GM19328 (cell line): Measurements from ENCODE around the gene KRT23.
"Not testable (repeated sequence)": the region's sequence is repeated elsewhere in the genome, so short reads cannot be mapped to it uniquely, and the experiment has no call there.

Source experiments
- ATAC-seq: cut with Tn5 transposase; IDR thresholded peaks from one replicate; pipeline ENCODE4 v1.9.1; 2021; ENCODE audit warnings: mild to moderate bottlenecking, moderate library complexity; ENCODE audit not compliant: unreplicated experiment

The KRT23 gene

DNA sequence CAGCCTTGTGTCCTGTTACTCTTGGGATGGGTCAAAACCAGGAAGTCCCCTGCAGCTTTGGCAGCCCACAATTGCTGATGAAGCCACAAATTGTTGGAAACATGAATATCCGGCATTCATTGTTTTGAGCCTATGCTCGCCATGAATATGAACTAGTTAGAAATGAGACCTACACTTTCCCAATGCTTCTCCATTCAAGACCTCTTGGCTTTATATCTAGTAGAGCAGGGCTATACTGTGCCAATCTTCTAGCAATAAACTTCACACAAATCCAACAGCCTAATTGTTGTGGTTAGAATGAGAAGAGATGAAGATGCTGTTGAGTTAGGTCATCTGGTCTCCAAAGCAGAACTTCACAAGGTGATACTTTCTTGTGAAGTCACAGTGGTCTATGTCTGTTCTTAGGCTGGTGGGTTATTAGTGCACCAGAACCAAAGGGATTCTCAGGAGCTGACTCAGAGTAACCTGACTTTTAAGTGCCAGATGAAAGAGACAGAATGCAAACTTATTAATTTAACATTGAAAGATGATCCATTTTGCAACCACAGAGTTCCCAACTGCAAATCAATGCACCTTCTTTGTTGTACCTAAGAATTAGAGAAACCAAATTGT, 13.7 kb upstream of the KRT23 start:
- no peak for ATAC-seq

DNA sequence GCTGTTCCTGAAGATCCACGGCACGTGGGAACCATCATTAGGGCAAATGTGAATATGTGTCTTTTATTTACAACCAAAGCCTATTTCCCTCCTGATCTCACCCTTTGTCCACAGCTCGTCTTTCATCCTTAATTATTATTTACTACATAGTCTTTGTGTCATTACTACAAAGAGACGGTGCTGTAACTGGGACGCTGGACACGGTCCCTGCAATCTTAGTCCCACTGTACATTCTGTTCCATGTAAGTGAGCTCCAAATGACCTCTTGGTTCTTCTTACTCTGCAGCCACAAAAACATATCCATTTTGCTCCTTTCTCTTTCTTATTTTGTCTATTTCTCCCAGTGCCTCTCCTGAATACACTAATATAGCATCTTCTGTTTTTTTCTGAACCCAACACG, 12.7 kb upstream of the KRT23 start:
- ATAC-seq: no peak

DNA sequence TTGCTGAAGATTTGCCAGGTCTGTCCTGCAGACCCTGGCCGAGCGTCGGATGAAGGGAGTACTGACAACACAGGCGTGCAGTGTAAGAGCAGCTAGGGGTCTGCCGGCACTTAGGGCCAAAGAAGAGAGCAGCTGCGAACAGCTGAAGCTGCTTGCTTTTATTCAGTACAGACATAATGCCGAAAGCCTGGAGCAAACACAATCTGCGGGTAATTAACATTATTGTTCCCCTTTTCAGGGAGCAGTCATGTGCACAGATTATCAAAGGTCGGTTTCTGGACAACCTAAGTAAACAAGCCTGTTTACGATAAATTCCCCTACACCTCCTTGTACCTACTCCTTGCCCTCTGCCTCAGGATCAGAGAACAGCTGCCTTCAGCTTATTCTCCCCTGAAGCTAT, 12.0 kb upstream of the KRT23 start:
- no peak for ATAC-seq

DNA sequence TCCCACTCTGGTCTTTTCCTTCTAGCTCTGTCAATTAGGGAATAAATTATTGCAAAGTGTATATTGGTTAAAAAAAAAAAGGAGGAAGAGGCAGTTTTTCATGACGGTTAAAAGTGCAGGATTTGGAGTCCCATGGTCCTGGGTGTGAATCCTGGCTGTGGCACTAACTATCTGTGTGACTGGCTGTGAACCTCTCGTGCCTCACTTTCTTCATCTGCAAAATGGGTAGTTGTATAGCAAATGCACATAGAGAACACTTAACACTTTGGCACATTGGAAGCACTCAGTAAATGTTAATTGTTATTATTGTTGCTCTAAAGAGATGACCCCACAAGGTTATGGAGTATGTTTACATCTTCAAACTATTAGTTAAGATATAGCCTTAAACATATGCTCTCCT, 10.5 kb upstream of the KRT23 start:
- ATAC-seq: no peak

DNA sequence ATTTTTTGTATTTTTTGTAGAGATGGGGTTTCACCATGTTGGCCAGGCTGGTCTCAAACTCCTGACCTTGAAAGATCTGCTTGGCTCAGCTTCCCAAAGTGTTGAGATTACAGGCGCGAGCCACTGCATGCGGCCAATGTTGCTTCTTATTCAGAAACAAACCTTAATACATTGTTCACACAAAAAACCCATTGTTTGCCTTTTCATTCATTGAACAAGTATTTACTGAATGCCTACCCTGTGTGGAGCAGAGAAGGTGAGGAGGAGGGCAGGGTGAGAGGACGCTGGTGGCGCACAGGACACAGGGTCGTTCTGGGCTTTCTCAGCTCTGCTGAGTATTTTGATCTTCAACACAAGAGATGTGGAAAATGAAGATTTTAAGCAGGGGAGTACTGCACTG, 8.0 kb upstream of the KRT23 start:
- no peak for ATAC-seq

DNA sequence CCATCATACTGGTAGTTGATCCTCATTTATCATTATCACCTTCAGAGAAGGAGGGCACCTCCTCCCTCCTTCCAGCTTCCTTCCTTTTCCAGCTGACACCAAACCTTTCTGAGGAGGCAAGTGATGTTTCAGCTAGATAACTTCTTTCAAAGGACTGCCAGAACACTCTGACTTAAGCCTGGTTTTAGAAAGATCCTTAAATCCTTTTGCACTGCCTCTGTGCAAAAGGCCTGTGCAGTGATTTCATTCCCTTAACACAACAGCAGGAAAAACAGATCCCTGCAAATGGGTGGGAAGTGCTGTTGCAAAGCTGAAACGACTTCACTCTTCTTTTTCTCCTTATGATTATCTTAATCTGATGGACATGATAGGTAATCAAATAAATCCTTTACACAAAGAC, 7.1 kb upstream of the KRT23 start:
- no peak for ATAC-seq

DNA sequence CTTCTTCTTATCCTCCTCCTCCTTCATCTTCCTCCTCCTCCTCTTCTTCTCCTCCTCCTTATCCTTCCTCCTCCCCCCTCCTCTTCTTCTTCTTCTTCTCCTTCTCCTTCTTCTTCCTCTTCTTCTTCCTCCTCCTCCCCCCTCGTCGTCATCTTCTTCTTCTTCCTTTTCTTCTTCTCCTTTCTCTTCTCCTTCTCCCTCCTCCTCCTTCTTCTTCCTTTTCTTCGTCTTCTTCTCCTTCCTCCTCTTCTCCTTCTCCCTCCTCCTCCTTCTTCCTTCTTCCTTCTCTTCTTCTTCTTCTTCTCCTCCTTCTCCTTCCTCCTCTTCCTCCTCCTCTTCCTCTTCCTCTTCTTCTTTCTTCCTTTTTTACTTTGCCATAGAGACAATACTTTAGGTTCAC, 5.1 kb upstream of the KRT23 start:
- no peak for ATAC-seq

DNA sequence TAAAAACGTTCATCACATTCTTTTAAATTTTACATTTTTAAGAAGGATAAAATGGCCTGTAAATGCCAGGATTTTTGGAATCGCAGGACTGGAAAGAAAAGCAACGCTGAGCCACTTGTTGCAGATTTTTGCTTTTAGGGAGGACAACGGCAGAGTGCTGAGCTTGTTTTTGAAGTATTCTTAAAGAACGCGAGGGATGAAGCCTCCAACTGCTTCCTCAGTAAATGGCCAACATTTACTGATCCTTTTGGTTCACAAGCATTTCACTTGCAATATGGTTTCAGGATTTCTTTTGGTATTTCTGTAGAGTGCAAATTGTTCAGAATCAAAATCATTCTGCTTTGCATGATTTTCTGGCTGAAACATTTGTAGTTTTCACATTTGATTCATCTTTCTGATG, 2.8 kb upstream of the KRT23 start:
- no peak for ATAC-seq

DNA sequence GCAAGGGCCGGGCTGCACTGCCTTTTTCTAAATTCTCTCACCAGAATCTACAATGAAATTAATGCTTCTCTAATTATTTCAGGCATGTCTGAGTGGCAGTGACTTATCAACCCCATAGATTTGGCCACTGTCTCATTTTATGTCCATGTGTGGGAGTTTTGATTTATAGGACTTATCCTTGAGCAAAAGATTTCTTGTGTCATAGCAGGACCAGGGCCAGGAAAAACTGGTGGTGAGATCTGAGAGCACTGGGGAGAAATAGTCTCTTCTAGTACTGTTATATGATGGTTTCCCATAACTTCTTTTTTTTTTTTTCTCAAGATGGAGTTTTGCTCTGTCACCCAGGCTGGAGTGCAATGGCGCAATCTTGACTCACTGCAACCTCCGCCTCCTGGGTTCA, 1.5 kb upstream of the KRT23 start:
- no peak for ATAC-seq

DNA sequence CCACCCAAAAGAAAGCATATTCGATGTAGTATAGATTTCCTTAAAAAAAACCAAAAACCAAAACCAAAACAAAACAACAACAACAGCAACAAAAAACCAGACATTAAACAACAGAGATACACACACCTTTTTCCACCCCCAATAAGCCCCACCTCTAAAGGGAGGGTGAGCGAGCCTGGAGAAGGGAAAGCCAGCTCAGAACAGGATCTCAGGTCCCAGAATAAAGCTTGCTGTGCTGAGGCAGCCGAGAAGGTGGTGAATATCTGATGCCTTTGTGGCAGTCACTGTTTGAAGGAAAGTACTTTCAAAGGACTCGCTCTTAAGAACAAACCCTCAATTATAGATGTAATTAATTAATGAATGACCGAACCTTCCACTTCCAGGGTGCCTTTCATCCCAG, 470 bp downstream of the KRT23 start:
- no peak for ATAC-seq

DNA sequence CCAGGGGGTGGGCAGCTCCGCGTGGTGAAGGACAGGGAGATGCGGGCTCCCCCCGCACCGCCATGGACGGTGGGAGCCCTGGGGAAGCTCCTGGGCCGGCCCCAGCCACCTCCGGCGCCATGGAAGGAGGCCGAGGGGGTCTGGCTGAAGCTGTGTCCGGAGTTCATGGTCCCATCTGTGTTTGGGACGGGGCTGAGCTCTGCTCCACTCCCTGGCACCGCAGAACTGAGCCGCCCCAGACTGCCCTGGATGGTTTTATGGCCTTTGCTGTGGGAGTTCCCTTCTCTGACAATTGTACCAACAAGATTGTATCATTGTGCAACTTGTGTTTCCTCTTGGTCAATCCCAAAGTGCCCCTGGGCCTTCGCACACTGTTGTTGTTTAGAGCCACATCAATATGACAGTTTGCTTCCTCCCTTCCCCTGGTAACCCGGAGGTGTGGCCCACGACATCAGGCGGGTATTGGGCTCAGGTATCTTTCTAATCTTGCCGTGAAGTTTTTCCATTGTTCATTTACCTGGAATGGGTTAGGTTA, 942 bp downstream of the KRT23 start:
- no peak for ATAC-seq

DNA sequence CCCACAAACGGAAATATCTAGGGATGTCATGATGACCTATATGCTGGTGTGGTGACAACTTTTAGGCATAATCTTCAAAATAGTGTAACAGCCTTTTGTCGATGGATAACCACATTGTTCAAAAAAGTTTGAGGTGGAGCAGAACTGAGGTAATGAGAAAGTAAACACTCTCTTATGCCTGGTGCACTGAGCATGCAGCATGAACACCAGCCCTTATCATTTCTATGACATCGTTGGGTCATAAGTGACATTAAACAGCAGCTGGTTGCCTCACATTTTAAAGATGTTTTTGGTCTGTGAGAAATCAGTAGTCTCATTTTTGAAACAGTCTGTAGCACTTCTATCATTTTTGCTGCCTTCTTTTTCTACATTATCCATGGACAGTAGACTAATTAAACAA, 1.8 kb downstream of the KRT23 start:
- no peak for ATAC-seq

DNA sequence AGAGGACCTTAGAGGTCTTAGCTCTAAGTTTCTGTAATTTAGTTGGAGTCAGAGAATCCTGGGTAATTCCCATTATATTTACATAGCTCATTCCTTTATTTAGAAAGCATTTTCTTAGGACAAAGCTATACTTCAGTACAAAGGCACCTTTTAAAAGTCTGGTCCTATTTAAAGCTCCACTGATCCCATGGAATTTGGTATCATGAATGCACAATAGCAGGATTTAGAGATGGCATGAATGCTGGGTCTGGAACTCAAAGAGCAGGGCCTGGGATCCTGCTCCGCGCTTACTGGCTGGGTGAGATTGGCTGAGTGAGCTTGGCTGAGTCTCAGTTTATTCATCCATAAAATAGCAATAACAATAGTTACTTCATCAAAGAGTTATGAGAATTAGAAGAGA, 4.8 kb downstream of the KRT23 start:
- ATAC-seq: no peak

DNA sequence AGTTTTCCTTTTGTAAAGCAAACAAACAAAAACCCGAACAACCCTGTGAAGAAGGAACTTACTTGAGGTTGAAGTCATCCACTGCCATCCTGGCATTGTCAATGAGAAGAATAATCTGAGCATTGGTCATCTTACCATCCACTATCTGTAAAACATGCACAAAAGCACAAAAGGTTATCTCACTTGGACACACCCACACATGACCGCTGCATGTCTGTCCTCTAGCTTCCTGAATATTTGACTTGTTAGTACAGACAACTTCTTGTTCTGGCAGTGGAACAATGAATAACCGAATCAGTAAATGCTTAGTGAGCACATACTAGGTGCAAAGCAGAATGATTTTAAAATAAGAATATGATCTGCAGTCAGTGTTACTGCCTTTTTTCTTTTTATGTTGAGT, 6.1 kb downstream of the KRT23 start:
- ATAC-seq: no peak

DNA sequence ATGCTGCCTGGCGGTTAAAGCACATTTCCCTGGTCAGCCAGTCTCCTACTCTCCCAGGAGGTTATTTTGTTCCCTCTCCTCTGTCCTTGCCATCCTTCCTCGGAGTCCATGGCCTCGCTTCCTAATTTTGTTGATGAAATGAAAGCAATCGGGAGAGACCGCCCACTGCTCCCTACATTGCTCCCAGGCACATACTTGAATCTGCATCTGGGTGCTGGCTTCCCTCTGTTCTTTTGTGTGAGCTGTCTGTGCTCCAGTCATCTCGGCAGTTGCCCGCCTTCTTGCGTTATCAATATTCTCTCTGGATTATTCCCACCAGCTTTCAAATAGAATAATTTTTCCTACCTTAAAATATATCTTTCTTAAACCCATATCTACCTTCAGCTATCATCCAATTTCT, 11.1 kb downstream of the KRT23 start:
- no peak for ATAC-seq

DNA sequence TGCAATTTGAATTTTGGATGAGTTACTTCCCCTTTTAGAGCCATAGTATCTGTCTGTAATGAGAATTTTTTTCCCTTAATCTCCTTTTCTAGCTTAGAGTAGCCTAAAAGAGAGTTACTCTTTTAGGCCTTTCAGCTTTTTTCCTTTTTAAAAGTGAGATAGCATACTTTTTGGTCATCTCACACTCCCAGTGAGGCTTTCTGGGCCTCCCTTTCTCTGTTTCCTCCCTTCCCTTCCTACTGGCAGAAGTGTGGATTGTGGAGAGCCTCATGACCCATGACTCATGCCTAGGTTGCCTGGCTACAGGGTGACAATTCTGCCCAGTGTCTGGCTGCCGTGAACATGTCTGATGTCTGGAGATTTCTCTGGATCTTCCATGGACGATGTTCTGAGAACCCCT, 15.2 kb downstream of the KRT23 start:
- ATAC-seq: no peak

DNA sequence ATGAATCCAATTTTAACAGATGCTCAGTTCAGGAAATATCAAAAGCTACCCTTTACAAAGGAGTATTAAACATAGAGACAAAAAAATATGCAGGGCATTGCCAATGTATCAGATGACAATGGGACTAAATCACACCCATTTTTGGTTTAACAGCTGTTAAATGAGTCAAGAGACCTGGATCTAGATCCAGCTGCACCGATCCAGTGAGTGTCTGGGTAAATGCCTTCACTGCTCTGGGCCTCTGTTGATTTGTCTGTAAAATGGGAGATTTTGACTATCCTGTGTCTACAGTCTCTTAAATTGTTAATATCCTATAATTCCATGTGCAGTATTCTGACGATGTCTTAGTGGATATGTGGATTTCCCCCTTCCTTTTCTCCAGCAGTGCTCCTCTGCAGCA, 16.4 kb downstream of the KRT23 start:
- ATAC-seq: no peak

DNA sequence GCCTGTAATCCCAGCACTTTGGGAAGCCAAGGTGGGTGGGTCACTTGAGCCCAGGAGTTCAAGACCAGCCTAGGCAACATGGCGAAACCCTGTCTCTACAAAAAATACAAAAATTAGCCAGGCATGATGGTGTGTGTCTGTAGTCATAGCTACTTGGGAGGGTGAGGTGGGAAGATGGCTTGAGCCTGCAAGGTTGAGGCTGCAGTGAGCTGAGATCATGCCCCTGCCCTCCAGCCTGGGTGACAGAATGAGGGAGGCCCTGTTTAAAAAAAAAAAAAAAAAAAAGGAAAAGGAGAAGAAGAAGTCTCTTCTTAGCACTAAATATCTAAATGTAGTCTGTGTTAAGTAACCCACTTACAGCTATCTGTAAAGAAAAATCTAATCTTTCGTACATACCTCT, 20.3 kb downstream of the KRT23 start:
- not testable (repeated sequence) for ATAC-seq

DNA sequence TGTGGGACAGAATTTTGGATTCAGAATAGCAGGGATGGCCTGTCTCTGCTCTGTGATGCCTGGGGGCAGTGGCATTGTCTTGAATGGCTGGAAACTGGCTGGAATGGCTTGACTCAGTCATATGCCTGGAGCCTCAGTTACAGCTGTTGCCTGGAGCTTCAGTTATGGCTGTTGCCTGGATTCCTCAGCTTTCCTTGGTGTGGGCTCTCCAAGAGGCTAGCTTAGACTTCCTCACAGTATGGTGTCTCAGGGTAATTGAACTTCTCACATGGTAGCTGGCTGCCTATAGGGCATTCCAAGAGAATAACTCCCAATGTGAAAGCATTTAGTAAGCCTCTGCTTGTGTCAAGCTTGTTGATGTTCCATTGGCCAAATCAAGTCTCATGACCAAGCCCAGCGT, 21.1 kb downstream of the KRT23 start:
- ATAC-seq: no peak

DNA sequence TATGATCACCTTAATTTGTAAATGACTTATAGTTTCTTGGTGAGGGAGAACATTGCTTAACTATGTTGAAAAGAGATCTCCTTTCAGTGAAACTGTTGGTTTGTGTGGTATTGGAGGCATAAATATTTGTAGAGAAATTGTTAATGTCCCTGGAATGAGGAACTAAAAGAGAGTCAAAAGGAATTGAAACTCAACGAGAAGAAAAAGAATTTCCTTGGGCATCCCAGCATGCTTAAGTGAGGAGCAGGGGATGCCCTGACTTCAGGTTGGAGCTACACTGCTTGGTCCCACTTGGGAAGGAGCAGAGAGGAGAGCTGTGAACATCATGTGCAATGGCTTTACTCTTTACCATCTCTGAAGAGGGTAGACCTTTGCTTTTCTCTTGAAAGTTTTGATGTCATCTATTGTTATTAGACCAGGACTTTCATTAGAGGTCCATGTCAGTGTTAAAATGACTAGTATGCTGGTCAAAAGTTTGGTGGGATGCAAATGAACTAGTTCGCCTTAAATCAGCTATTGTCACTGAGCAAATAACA, 21.7 kb downstream of the KRT23 start:
- no peak for ATAC-seq

DNA sequence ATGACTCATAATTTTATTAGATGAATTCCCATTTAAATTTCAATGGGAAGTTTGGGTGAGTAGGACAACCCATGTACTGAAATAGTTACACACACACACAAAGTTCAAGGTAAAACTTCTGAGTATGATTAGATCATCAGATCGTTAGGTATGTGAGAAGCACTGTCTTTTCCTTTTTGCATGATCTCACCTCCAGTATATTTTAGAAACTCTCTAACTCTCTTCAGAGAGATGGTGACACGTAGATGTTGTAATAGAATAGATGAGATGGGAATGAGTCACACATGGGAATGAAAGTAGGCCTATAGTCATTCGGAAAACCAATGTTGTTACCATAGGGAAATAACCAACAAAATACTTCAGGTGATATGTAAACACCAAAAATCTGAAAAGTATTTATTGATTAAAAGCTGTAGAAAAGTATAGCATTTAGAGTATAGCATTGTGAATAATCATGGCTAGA, 22.2 kb downstream of the KRT23 start:
- no peak for ATAC-seq

DNA sequence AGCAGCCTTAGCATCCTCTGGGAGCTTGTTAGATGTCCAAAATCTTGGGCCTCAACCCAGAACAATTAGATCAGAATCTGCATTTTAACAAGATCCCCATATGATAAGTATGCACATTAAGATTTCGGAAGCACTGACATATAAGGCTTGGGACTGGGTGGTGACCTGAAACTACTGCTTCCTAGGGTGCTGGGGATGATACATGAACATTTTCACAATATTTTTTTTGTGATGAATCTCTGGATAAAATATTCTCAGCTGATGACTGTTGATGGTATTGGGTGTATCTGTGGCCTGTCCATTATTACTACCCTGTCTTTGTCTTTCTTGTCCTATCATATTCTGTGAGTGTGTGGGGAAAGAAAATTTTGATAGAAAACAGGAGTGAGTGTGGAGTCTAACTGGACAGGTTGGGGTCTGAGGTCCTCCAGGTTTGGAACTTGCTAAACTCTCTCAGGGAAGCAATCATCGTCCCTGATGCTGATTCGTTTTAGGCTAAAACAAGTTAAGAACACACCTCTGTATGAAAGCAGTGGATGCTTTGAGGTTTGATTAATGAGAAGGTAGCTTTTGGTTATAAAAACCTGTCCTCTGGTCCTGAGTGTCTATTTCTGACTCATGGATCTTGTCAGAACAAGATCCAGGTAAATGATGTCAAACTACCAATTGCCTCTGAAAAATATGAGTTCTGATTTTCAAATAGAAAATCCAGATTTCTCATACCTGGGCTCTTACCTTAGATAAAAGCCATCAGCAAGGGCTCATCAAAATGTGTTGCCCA, 23.2 kb downstream of the KRT23 start:
- ATAC-seq: no peak
